KOPT-K1 (cell line): ENCODE results near the gene ADCY5.

Source experiments
- H3K27ac ChIP-seq: fragments of 200-600 bp; sonication (generic); 2 replicates; pipeline ENCODE4 v1.5.1; 2016; ENCODE audit warnings: antibody characterized with exemption, mild to moderate bottlenecking, low read depth, low read length; ENCODE audit not compliant: poor library complexity, severe bottlenecking
- H3K36me3 ChIP-seq: fragments of 200-600 bp; sonication (generic); 2 replicates; pipeline ENCODE4 v1.5.1; 2017; ENCODE audit warnings: antibody characterized with exemption, mild to moderate bottlenecking, low read length, moderate library complexity; ENCODE audit not compliant: insufficient read depth
- H3K9me3 ChIP-seq: fragments of 200-600 bp; sonication (generic); 2 replicates; pipeline ENCODE4 v1.5.1; 2017; ENCODE audit warnings: antibody characterized with exemption, low read length, mild to moderate bottlenecking; ENCODE audit not compliant: insufficient read depth, poor library complexity, severe bottlenecking

ADCY5 gene

DNA sequence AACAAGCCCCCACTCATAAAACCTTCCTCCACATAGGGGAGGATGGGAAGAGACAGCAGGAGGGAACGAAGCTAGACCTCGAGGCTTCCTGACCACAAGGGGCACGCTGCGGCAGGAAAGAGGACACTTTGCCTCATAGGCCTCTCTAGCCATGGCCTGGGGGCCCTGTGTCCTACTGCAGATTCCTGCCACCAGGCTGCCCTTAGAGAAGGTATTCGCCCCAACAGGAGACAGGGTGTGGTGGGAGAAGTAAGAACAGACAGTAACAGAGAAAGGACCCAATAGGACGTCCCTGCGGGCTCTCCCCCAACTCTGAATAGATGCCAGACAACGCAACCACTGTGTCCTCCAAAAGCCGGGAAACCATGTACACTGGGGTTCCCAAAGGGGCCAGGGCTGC lies 36.8 kb downstream of the ADCY5 start:
- no peaks in the 10 kb centered on the region for H3K9me3 ChIP-seq
- H3K36me3 ChIP-seq, result no peaks in the 10 kb centered on the region
- H3K27ac ChIP-seq, result no peak overlapping the region

DNA sequence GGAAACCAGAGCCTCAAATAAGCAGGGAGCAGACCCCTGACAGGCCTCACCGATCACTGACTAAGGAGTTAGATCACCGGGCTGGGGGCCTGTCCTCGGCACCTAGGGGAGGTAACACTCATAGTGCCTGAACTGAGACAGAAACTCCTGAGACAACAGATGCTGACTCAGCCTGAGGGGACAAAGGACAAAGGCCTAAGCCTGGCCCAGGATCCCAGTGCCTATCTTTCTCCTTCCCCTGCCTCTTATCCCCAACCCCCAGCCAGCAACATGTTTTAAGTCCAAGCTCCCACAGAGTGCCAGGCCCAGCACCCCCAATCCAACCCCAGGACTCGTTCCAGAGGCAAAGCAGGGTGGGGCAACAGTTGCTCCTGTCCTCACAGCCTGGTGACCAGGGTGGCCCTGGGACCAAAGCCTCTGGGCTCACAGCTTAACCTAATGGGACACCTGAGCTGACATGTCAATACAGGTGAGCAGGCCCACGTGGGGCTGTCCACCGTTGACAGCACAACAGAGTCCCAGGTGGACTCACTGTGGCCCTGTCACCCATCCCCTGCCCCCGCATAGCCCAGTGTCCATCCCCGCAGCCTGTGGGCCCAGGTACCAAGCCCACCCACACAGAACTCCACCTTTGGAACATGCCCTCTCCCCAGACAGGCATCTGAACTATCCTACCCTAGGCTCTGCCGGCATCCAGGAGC lies 37.4 kb downstream of the ADCY5 start:
- H3K27ac ChIP-seq, result no peak overlapping the region
- H3K36me3 ChIP-seq, result no peaks in the 10 kb centered on the region
- no peaks in the 10 kb centered on the region for H3K9me3 ChIP-seq

DNA sequence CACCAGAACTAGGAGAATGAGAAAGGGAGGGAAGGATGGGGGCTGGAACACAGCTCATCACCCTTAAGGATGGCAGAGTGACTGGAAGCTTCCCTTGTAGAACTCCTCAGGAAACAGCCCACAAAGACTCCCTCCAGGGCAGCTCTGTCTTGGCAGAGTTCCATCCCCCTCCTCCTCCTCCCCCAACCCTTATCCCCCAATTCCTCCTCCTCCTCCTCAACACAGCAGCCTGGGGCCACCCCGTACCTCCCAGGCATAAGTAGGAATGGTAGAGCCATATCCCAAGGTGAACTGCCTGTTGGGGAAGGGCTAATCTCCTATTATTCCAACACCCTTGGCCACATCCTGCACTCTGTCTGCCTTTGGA lies 38.8 kb downstream of the ADCY5 start:
- H3K27ac ChIP-seq, result no peak overlapping the region
- H3K9me3 ChIP-seq, result no peaks in the 10 kb centered on the region
- no peaks in the 10 kb centered on the region for H3K36me3 ChIP-seq

GRCh38 chr3:123409443-123410148 lies 39.3 kb downstream of the ADCY5 start:
- H3K9me3 ChIP-seq, result no peaks in the 10 kb centered on the region
- no peaks in the 10 kb centered on the region for H3K36me3 ChIP-seq
- H3K27ac ChIP-seq, result no peak overlapping the region

DNA sequence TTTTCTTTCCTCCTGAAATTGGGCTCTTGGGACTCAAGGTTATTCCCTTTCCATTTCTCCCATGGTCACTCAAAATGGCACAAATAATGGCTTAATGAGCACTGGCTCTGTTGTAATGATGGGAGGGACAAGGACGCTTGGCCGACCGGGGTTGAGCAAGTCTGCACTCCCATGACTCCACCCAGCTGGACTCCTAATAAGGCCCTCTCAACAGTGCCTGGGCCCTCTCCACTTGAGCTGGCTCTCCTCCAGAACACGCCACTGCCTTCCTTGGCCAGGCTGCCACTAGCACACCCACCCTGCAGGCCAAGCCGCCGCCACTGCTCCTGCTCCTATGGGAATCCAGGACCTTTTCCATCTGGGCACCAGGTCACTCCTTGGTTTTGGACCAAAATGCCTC lies 42.3 kb downstream of the ADCY5 start:
- no peaks in the 10 kb centered on the region for H3K9me3 ChIP-seq
- no peaks in the 10 kb centered on the region for H3K36me3 ChIP-seq
- no peak overlapping the region for H3K27ac ChIP-seq

- Histone ChIP-seq H3K27ac (no peak overlapping the region), H3K9me3 (no peaks in the 10 kb centered on the region)
Measured at GRCh38 chr3:123405936-123406510, 42.9 kb downstream of the ADCY5 start.

DNA sequence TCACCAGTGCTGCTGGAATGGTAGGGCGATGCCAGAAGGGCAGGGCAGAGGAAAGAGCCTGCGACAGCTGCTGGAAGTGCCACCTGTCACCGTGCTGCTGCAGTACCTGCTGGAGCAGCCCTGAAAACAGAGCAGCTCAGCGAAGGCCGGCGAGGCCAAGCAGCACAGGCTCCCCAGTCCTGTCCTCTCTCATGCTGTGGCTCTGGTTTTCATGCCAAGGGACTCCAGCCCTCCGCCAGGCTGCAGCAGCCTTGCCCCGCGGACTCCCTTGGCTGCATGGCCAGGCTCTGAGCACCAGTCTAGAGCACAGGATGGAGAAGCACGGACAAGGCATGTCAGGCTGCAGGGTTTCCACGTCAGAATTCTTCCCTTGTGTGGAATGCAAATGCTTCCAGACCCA lies 43.9 kb downstream of the ADCY5 start:
- Histone ChIP-seq H3K9me3 (no peaks in the 10 kb centered on the region), H3K27ac (no peak overlapping the region), H3K36me3 (no peaks in the 10 kb centered on the region)

More at GRCh38 chr3:123405936-123406510, 42.9 kb downstream of the ADCY5 start:
- H3K36me3 ChIP-seq, result no peaks in the 10 kb centered on the region

- Histone ChIP-seq H3K36me3 (no peaks in the 10 kb centered on the region), H3K9me3 (no peaks in the 10 kb centered on the region), H3K27ac (no peak overlapping the region)
Measured at GRCh38 chr3:123404391-123404790, 44.5 kb downstream of the ADCY5 start.

- Histone ChIP-seq H3K9me3 (no peaks in the 10 kb centered on the region), H3K27ac (no peak overlapping the region), H3K36me3 (no peaks in the 10 kb centered on the region)
Measured at GRCh38 chr3:123401836-123402530, 46.9 kb downstream of the ADCY5 start.

GRCh38 chr3:123400169-123400568 lies 48.7 kb downstream of the ADCY5 start:
- no peaks in the 10 kb centered on the region for H3K36me3 ChIP-seq
- no peaks in the 10 kb centered on the region for H3K9me3 ChIP-seq
- H3K27ac ChIP-seq, result no peak overlapping the region

DNA sequence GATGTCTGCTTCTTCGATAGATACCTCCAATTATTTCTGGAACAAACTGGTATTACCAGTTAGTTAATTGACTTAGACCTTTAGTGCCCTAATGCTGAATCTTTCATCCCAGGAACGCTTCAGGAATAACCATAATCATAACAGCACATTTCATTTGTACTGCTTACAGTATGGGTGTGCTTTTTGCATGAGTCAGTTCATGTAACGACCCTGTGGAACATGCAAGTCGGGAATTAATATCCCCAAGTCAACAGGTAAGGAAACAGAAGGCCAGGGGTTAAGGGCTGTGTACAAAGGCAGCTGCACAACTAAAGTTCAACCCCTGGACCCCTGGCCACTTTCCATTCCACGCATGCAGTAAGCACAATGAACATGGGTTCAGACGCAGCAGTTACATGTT lies 49.2 kb downstream of the ADCY5 start:
- no peaks in the 10 kb centered on the region for H3K36me3 ChIP-seq
- no peaks in the 10 kb centered on the region for H3K9me3 ChIP-seq
- no peak overlapping the region for H3K27ac ChIP-seq

DNA sequence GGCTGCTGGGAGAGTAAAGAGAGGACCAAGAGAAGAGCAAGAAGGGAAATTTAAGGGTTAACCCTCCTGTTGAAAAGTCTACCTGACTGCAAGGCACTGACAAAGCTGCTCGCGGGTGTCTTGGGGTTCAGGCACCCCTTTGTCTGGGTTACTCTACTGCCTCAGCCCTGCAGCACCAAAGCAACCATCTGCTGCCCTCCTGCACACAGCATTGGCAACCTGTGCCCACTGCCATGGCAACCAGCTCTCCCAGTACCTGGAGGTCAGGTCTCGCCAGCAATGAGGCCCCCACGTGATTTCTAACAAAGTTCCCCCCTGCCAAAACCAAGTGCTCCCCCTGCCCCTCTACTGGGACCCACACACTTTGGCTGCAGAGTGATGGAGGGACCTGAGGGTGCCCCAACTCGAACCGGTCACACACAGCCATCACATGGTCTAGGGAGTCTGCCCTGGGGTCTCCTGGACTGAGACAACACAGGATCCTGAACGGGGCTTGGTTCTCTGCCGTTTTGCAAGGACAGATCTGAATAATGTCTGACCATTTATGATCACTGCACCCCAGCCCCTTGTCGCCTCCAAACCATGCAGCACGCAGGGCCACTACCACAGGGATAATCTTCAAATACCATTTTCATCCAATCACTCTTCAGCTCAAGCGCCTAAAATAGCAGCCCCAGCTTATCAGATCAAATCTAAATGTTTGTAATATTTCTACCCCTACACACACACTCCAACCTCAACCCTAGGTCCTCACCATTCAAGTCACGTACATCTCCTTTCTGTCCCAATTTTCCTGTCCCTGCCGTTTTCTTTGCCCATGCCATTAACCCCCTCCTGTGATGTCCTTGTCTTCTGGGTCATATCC lies 50.7 kb downstream of the ADCY5 start:
- H3K27ac ChIP-seq, result no peak overlapping the region
- H3K36me3 ChIP-seq, result no peaks in the 10 kb centered on the region
- no peaks in the 10 kb centered on the region for H3K9me3 ChIP-seq

GRCh38 chr3:123397050-123397590 lies 51.8 kb downstream of the ADCY5 start:
- Histone ChIP-seq H3K9me3 (no peaks in the 10 kb centered on the region), H3K27ac (no peak overlapping the region), H3K36me3 (no peaks in the 10 kb centered on the region)

GRCh38 chr3:123396171-123397049 lies 52.5 kb downstream of the ADCY5 start:
- no peak overlapping the region for H3K27ac ChIP-seq
- H3K9me3 ChIP-seq, result no peaks in the 10 kb centered on the region
- H3K36me3 ChIP-seq, result no peaks in the 10 kb centered on the region
